Neural cell (in vitro differentiated cells): Measurements from ENCODE around the gene RASGEF1B. TPM values are rescaled to one million over a fixed set of nuclear protein-coding genes. Genes with fewer than 3 reads are reported as not detected.

Source experiments
- H2AFZ ChIP-seq: fragments of 200-600, 300-800 bp; sonication (generic), shearing (Covaris generic); 2 replicates; pipeline ENCODE4 v1.6.0; 2014; ENCODE audit warnings: low read depth, mild to moderate bottlenecking, antibody characterized with exemption, low read length, moderate library complexity
- H3F3A ChIP-seq: fragments of 200-600 bp; shearing (Covaris generic); 2 replicates; pipeline ENCODE4 v1.6.1; 2016; ENCODE audit warnings: mild to moderate bottlenecking, moderate library complexity, mixed read lengths, antibody characterized with exemption, low read length; ENCODE audit not compliant: insufficient read depth, poor library complexity, severe bottlenecking
- H3K27ac ChIP-seq: fragments of 200-600, 300-800 bp; sonication (generic), shearing (Covaris generic); 2 replicates; pipeline ENCODE4 v1.5.1; 2014; ENCODE audit warnings: mild to moderate bottlenecking, low read length, moderate library complexity
- H3K27me3 ChIP-seq: fragments of 300-800, 200-600 bp; sonication (generic), shearing (Covaris generic); 2 replicates; pipeline ENCODE4 v1.6.0; 2014; ENCODE audit warnings: mild to moderate bottlenecking, low read depth, low read length, moderate library complexity; ENCODE audit not compliant: insufficient read depth
- H3K36me3 ChIP-seq: fragments of 300-800, 200-600 bp; sonication (generic), shearing (Covaris generic); 2 replicates; pipeline ENCODE4 v1.5.1; 2014; ENCODE audit warnings: mild to moderate bottlenecking, antibody characterized with exemption, low read length, moderate library complexity; ENCODE audit not compliant: insufficient read depth
- H3K4me2 ChIP-seq: fragments of 300-800, 200-600 bp; sonication (generic), shearing (Covaris generic); 2 replicates; pipeline ENCODE4 v1.6.0; 2014; ENCODE audit warnings: mild to moderate bottlenecking, low read length
- H3K4me3 ChIP-seq: fragments of 300-800, 200-600 bp; sonication (generic), shearing (Covaris generic); 2 replicates; pipeline ENCODE4 v1.5.1; 2014; ENCODE audit warnings: mild to moderate bottlenecking, low read length, moderate library complexity
- H3K79me2 ChIP-seq: fragments of 200-600 bp; shearing (Covaris generic); replicated peaks from 2 replicates; pipeline ENCODE4 v1.6.0; 2014; ENCODE audit warnings: mild to moderate bottlenecking, low read length, moderate library complexity; ENCODE audit not compliant: insufficient read depth
- H3K9ac ChIP-seq: fragments of 300-800, 200-600 bp; sonication (generic), shearing (Covaris generic); 2 replicates; pipeline ENCODE4 v1.6.1; 2016; ENCODE audit warnings: mild to moderate bottlenecking, low read length, mixed read lengths
- H3K9me2 ChIP-seq: fragments of 200-600 bp; shearing (Covaris generic); 2 replicates; pipeline ENCODE4 v1.6.1; 2016; ENCODE audit warnings: mild to moderate bottlenecking, low read length, mixed read lengths; ENCODE audit not compliant: insufficient read depth
- H3K9me3 ChIP-seq: fragments of 200-600, 300-800 bp; sonication (generic), shearing (Covaris generic); 2 replicates; pipeline ENCODE4 v1.6.1; 2016; ENCODE audit warnings: mild to moderate bottlenecking, mixed run types, low read length, moderate library complexity, mixed read lengths
- H4K20me1 ChIP-seq: fragments of 200-600 bp; shearing (Covaris generic); 2 replicates; pipeline ENCODE4 v1.6.1; 2016; ENCODE audit warnings: mild to moderate bottlenecking, mixed run types; ENCODE audit not compliant: insufficient read depth
- CTCF ChIP-seq: fragments of 450-650 bp; IDR thresholded peaks from 2 replicates; pipeline ENCODE4 v1.5.1; 2014; ENCODE audit warnings: antibody characterized with exemption, mild to moderate bottlenecking, moderate library complexity; ENCODE audit not compliant: poor library complexity, severe bottlenecking
- EP300 ChIP-seq: fragments of 450-650 bp; conservative IDR thresholded peaks from 2 replicates; pipeline ENCODE4 v1.6.1; 2014; ENCODE audit warnings: antibody characterized with exemption, mild to moderate bottlenecking, moderate library complexity; ENCODE audit not compliant: poor library complexity, severe bottlenecking
- EZH2 ChIP-seq: fragments of 200-600, 300-800 bp; shearing (Covaris generic), sonication (generic); IDR thresholded peaks from 2 replicates; pipeline ENCODE4 v1.6.1; 2014; ENCODE audit warnings: antibody characterized with exemption, low read length, borderline replicate concordance, mild to moderate bottlenecking; ENCODE audit not compliant: insufficient read depth, poor library complexity, severe bottlenecking
- MXI1 ChIP-seq: fragments of 450-650 bp; conservative IDR thresholded peaks from 2 replicates; pipeline ENCODE4 v1.6.1; 2014; ENCODE audit warnings: antibody characterized with exemption, mild to moderate bottlenecking; ENCODE audit not compliant: poor library complexity, severe bottlenecking
- POLR2AphosphoS5 ChIP-seq: IDR thresholded peaks from 2 replicates; pipeline ENCODE4 v1.6.1; 2012
- RAD21 ChIP-seq: fragments of 450-650 bp; conservative IDR thresholded peaks from 2 replicates; pipeline ENCODE4 v1.6.1; 2014; ENCODE audit warnings: antibody characterized with exemption, mild to moderate bottlenecking, moderate library complexity
- SMC3 ChIP-seq: fragments of 450-650 bp; conservative IDR thresholded peaks from 2 replicates; pipeline ENCODE4 v1.6.1; 2014; ENCODE audit warnings: antibody characterized with exemption, mild to moderate bottlenecking, moderate library complexity; ENCODE audit not compliant: poor library complexity
- TAF1 ChIP-seq: IDR thresholded peaks from 2 replicates; pipeline ENCODE4 v1.6.1; 2012; ENCODE audit warnings: low read depth
- polyA plus RNA-seq: library from polyadenylated mRNA; depleted of rRNA; stranded (reverse); fragments of >200 nt; gene quantifications from 2 replicates; pipeline ENCODE4 v1.2.3, GENCODE V29; 2014

RASGEF1B gene
- polyA plus RNA-seq, 1 donor from 2014 or later = 21.5 TPM

GRCh38 chr4:81422595-81422994, 49.1 kb downstream of the RASGEF1B start:
- no peaks in the 10 kb centered on the region for H3K9me2 ChIP-seq
- no peak overlapping the region for H3K4me2 ChIP-seq
- H3K4me3 ChIP-seq = no peak overlapping the region
- no peak overlapping the region for H3K9ac ChIP-seq
- H3K79me2 ChIP-seq = no peaks in the 10 kb centered on the region
- H3K9me3 ChIP-seq = no peaks in the 10 kb centered on the region
- no peaks in the 10 kb centered on the region for H3F3A ChIP-seq
- TF ChIP-seq CTCF = no peak
- no peak for TF ChIP-seq TAF1
- no peak for TF ChIP-seq EP300
- H3K27ac ChIP-seq = no peak overlapping the region
- H2AFZ ChIP-seq = no peak overlapping the region
- no peaks in the 10 kb centered on the region for H4K20me1 ChIP-seq
- H3K27me3 ChIP-seq = peaks cover 6% of the 10 kb centered on the region
- no peaks in the 10 kb centered on the region for H3K36me3 ChIP-seq

DNA sequence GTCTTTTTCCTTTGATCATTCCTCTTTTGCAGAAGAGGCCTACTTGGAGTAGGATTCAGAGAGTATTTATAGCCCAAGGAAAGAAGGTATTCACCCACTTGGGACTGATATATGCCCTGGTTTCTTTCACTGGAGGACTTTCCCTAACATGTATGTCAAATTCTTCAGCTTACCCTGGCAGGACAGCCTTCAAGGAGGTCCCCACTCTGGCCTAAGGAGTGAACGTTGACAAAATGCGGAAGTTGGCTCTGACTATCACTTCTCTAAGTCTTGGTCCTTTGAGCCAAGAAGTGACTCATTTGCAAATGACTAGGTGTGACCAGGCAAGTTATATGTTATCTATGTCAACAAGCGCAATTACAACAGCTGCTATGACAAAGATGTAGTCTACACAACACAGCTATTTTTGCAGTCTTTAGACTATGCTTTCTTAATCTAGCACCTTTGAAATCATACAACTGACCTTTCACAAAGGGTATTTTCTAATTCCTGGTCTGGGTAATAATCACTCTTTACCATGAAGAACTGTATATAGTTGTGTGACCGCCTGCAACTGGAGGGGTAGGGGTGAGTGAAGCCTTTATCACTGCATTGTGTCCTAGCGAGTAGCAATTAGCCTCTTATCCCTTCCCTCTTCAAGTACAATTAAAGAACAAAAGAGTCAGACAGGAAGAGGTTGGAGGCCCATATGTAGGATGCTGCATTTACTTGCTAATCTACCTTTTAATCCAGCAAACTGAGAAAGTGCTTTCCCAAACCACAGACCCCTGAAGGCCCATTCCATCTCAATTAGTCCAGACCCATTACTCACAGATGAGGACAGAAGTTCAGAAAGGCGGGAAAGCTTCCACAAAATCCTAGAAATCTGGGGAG, 50.1 kb downstream of the RASGEF1B start:
- H3K79me2 ChIP-seq = no peaks in the 10 kb centered on the region
- H3K9me2 ChIP-seq = no peaks in the 10 kb centered on the region
- H3F3A ChIP-seq = no peaks in the 10 kb centered on the region
- no peaks in the 10 kb centered on the region for H3K36me3 ChIP-seq
- TF ChIP-seq TAF1 = no peak
- no peak for TF ChIP-seq MXI1
- no peak for TF ChIP-seq EZH2
- no peak for TF ChIP-seq RAD21
- no peak for TF ChIP-seq POLR2AphosphoS5
- no peak for TF ChIP-seq EP300
- no peak for TF ChIP-seq SMC3
- H3K27ac ChIP-seq = no peak overlapping the region
- H3K9ac ChIP-seq = no peak overlapping the region
- no peak overlapping the region for H2AFZ ChIP-seq
- H3K9me3 ChIP-seq = no peaks in the 10 kb centered on the region
- H4K20me1 ChIP-seq = no peaks in the 10 kb centered on the region
- no peak overlapping the region for H3K4me3 ChIP-seq
- no peak overlapping the region for H3K4me2 ChIP-seq
- peaks cover 6% of the 10 kb centered on the region for H3K27me3 ChIP-seq

DNA sequence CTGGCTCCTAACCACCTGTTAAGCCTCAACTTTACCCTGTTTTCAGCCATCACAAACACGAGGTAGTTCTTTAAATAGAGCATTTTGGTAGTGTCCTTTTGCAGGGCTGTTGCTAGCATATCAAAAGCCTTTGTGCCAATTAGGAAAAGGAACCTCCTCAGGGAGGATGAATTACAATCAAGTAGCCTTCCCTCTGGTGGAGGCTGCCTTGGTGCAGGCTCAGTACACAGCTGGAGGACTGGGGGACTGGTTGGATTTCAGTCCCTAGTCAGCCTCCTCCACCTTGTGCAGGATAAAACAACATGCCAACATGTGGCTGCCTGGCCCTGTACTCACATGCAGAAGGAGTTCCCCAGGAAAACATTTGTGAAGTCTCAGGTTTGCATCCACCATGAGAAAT, 53.1 kb downstream of the RASGEF1B start:
- no peak overlapping the region for H3K9ac ChIP-seq
- H3K4me2 ChIP-seq = no peak overlapping the region
- no peak overlapping the region for H3K27ac ChIP-seq
- no peaks in the 10 kb centered on the region for H3K9me3 ChIP-seq
- H3K4me3 ChIP-seq = no peak overlapping the region
- no peaks in the 10 kb centered on the region for H3K79me2 ChIP-seq
- H3K9me2 ChIP-seq = no peaks in the 10 kb centered on the region
- H4K20me1 ChIP-seq = no peaks in the 10 kb centered on the region
- no peaks in the 10 kb centered on the region for H3F3A ChIP-seq
- TF ChIP-seq TAF1 (no peak), CTCF (no peak), MXI1 (no peak), RAD21 (no peak), EP300 (no peak)
- no peaks in the 10 kb centered on the region for H3K27me3 ChIP-seq
- no peak overlapping the region for H2AFZ ChIP-seq
- no peaks in the 10 kb centered on the region for H3K36me3 ChIP-seq
